ENCODE measurements around the gene PPP6R1.
"Not testable (repeated sequence)": the region's sequence is repeated elsewhere in the genome, so short reads cannot be mapped to it uniquely, and the experiment has no call there.

The PPP6R1 gene

DNA sequence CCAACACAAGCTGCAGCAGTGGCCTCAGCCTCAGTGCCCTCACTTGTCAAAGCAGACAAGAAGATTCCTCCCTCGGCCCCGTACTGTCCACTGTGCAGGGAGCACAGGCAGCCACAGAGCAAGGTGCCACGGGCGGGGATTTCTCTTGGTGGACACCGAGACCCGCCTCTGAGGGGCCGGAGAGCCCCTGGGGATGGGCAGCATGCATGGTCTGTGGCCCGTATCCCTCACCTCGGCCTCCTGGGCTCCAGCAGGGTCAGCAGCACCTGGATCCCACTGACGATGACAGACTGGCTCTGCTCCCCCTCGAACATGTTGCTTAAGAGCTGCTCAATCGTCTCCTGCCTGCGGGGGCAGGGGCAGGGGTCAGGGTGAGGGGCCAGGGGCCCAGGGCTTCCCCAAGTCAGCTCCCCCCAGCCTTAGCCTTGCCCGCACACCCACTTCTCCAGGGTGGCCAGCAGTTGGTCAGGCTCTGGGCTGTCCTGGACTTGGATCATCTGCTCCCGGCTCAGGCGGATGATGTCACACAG, 16.8 kb downstream of the PPP6R1 start:
- no peak for DNase-seq

GRCh38 chr19:55241143-55241934, 17.5 kb downstream of the PPP6R1 start:
- DNase-seq: no peak

- DNase-seq: no peak
Observed at GRCh38 chr19:55240713-55241020, 18.1 kb downstream of the PPP6R1 start.

GRCh38 chr19:55239004-55239403, 19.8 kb downstream of the PPP6R1 start:
- DNase-seq: no peak

DNA sequence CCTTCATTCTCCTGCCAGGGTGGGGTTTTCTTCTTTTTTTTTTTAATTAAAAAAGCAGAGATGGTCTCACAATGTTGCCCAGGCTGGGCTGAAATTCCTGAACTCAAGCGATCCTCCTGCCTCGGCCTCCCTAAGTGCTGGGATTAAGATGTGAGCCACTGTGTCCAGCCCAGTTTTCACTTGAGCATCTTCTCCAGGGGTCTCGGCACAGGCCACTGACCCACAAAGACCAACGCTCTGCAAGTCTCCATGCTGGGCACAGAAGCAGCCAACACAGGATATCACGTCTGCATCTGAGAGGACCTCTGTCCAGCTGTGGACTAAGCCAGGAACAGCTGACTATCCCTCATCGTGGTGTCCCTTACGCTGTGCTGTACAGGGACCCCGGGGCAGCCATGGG, 20.8 kb downstream of the PPP6R1 start:
- no peak for DNase-seq

GRCh38 chr19:55232986-55233385, 25.8 kb downstream of the PPP6R1 start:
- DNase-seq: no peak

GRCh38 chr19:55232286-55232602, 26.6 kb downstream of the PPP6R1 start:
- no peak for DNase-seq

DNA sequence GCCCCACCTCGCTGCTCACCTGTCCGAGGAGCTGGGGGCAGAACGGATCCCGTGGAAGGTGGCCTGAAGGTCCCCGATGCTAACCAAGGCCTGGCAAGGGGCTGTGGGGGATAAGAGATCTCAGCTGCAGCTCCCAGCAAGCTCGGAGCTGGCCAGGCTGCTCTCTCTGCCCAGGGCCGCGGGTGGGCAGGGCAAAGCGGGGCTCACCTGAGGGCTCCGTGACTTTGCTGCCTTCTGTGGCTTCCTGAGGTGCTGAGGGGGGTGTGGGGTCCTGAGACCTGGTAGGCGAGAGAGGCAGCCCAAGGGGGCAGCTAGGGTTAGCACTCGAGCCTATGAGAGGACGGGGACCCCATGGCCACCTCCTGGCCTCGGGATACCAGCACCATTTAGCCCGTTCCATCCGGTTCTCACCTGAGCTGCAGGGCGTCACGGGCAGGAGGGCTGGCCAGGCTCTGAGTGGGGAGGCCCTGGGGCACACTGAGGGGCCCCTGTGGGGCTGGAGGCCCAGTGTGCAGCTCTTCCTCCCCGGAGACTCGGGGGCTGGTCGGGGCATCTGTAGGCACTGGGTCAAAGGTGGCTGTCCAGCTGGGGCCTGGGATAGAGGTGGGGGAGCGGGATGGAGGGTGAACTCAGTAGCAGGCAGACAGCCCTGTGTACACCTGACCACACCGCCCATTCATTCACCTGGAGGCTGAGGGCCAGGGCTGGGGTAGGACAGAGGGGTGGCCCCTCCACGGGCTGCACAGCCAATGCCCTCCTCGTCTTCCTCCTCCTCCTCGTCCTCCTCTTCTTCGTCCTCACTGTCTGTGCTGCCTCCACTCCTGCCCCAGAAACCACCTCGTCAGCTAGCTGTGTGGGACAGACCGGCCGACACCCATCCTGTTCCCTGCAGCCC, 27.2 kb downstream of the PPP6R1 start:
- DNase-seq: no peak

GRCh38 chr19:55230780-55231179, 28.0 kb downstream of the PPP6R1 start:
- no peak for DNase-seq

- no peak for DNase-seq
Observed at GRCh38 chr19:55230329-55230728, 28.5 kb downstream of the PPP6R1 start.

DNA sequence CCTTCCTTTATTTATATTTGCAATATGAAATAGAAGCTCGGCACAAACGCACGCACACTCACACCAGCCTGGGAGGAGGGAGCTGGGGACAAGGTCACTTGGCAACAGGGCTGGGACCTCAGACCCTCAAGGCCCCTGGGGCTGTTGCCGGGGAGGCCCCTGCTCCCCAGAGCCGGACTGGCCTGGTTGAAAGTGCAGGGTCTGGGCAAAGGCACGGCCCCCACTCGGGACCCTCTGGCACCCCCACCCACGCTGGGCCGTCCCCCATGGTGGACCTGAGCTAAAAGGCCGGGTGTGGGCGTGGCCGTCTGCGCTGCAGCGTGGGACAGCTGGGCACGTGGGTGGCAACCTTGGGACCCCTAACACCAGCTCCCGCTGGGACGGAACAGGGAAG, 29.0 kb downstream of the PPP6R1 start:
- no peak for DNase-seq

GRCh38 chr19:55229145-55229788, 29.6 kb downstream of the PPP6R1 start:
- DNase-seq: no peak

DNA sequence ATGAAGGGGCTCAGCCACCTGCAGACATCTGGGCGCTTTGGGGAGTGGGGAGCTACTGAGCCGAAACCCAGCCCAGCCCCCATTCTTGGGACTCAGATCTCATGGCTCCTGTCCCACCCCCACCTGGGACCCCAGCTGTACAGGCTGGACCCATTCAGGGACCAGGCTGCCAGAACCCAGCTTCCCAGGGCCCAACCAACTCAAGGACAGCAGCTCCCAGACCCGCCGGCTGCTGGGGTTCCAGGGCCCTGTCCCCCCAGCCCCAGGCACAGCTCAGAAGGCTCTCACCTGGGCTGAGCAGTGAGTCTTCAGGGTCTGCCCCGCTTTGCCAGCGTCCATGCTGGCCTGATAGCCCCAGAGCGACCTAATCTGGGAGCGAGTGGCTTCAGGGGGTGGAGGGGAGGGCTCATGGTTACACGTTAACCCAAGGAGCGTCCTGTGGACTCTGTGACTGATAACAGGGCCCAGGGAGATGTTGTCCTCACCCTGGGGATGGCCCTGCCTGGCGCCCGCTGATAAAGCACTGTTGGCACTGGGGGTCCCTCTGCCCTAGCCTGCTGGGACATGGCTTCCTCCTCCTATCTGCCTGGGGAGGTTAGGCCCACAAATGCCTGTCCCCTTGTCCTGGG, 30.3 kb downstream of the PPP6R1 start, which contains the start of gene TMEM86B:
Gene TMEM86B (minus strand): TSS at position 361 of the 629 bp plus-strand sequence. CDS start 22 bp downstream, at position 339.
- no peak for DNase-seq

- DNase-seq: no peak
Observed at GRCh38 chr19:55228015-55228391, 30.8 kb downstream of the PPP6R1 start.

DNA sequence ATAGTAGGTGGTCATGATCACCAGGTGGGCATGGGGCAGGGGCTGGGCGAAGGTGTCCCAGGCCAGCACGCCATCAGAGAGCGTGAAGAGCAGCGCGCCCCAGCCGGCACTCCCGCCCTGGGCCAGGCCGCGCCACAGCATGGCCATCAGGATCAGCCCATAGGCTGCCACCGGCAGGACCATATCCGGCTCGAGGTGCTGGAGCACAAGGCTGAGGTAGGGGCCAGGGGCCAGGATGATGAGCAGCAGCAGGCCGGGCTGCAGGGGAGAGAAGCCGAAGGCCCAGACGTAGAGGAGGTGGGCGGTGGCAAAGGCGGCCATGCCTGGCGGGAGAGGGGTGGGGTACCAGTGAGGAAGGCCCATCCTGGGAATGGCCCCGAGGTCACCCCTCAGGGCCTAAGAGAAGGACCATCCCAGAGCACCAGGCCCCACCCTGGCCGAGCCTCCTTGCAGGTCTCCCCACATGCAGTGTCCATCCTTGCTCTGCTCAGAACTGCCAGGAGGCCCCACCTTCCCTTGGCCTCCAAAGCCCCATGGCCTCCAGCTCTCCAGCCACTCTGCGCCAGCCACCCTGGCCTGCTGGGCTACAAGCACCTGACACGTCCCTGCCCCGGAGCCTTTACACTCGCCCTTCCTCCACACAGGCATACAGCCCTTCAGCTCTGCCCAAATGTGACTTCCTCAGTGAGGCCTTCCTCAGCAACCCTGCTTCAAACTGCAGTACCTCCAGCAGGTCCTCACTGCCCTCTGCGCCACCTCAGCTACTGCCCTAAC, 31.4 kb downstream of the PPP6R1 start:
- no peak for DNase-seq

DNA sequence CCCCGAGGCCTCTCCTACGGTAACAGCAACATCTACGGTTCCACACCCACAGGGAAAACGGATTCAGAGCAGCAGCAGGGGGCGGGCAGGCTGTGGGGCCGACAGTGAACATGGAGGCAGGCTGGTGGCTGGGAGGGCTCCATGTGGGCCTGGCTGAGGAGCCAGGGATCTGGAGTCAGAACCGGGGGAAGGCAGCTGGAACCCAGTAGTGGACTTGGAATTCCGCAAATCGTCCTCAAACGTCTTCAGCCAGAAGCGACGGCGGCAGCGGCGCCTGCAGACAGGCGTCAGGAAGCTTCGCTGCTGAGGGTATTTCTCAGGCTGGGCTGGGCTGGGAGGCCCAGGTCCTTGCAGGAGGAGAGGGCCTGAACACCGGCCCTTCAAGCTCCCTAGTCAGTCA, 32.0 kb downstream of the PPP6R1 start:
- DNase-seq: no peak

GRCh38 chr19:55226273-55226672, 32.5 kb downstream of the PPP6R1 start:
- DNase-seq: no peak

- no peak for DNase-seq
Observed at GRCh38 chr19:55225415-55225958, 33.3 kb downstream of the PPP6R1 start.

GRCh38 chr19:55224679-55225414, 34.0 kb downstream of the PPP6R1 start:
- not testable (repeated sequence) for DNase-seq

DNA sequence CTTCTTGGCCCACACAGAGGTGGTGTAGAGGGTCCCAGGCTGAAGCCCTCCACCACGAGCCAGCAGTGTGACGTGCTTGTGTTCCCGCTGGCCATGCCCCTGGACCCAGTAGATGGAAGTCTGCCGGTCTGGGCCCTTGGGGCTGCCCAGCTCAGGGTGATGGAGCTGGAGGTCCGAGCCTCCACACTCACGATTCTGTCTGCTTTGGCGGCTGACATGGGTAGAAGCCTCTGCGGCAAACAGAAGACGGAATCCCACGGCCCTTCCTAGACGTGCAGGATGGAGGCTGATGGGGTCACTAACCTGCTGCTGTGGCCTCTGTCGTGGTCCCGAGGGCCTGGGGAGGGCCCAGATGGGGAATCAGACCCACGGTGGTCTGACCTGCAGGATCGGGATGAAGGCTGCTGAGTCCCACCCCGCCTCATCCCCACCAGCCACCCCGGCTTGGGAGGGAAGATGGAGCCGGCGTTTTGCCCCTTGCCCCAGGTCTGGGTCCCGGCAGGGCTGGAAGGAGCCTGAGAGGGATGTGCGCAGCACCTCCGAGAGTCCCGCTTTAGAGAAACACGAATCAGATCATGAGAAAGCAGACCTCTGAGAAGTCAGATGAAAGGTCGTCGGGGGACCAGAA, 34.7 kb downstream of the PPP6R1 start:
- no peak for DNase-seq
